ENCODE results near the gene MC2R. TPM values are rescaled to one million over a fixed set of nuclear protein-coding genes. Genes with fewer than 3 reads are reported as not detected.

MC2R gene
- polyA plus RNA-seq, 1 donor from 2014 or later = not detected

DNA sequence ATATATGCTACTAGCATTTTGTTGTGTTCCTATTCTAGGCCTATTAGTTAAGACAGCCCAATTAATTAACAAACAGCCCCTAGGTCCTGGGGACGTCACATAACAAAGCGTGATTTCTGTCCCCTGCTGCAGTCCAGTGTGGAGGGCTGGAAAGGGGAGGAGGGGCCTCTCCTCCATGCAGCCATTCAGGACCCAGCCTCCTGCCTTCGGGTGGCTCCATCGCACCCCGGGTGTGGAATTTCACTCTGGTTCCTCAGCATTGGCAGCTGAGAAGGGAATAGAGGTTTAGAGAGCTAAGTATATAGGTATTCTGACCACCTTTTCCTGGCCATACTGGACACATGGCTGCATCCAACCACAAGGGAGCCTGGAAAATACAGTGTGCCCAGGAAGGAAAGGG, 42.4 kb downstream of the MC2R start:
- Histone ChIP-seq H2AFZ (ENCODE audit: low read depth, low read length) (no peak overlapping the region), H3K4me2 (ENCODE audit: low read length) (no peak overlapping the region), H3K27ac (ENCODE audit: low read length) (no peak overlapping the region), H3K79me2 (replicated peaks; ENCODE audit: insufficient read depth, low read length) (no peaks in the 10 kb centered on the region), H3K9me3 (ENCODE audit: low read length) (no peaks in the 10 kb centered on the region), H4K20me1 (ENCODE audit: insufficient read depth) (no peaks in the 10 kb centered on the region), H3F3A (ENCODE audit: insufficient read depth, low read length, poor library complexity, severe bottlenecking) (no peaks in the 10 kb centered on the region), H3K27me3 (ENCODE audit: insufficient read depth, low read depth, low read length) (peaks cover 24% of the 10 kb centered on the region), H3K9me2 (ENCODE audit: insufficient read depth, low read length) (no peaks in the 10 kb centered on the region), H3K4me3 (ENCODE audit: low read length) (no peak overlapping the region), H3K9ac (ENCODE audit: low read length) (no peak overlapping the region), H3K36me3 (ENCODE audit: insufficient read depth, low read length) (no peaks in the 10 kb centered on the region)
- TF ChIP-seq SMC3 (conservative IDR thresholded peaks at IDR 0.05; ENCODE audit: poor library complexity) = no peak
- no peak for TF ChIP-seq POLR2AphosphoS5 (IDR thresholded peaks at IDR 0.05)
- no peak for TF ChIP-seq EZH2 (IDR thresholded peaks at IDR 0.05; ENCODE audit: borderline replicate concordance, insufficient read depth, low read length, poor library complexity, severe bottlenecking)
- TF ChIP-seq TAF1 (IDR thresholded peaks at IDR 0.05; ENCODE audit: low read depth) = no peak
- TF ChIP-seq, protein P1, sequence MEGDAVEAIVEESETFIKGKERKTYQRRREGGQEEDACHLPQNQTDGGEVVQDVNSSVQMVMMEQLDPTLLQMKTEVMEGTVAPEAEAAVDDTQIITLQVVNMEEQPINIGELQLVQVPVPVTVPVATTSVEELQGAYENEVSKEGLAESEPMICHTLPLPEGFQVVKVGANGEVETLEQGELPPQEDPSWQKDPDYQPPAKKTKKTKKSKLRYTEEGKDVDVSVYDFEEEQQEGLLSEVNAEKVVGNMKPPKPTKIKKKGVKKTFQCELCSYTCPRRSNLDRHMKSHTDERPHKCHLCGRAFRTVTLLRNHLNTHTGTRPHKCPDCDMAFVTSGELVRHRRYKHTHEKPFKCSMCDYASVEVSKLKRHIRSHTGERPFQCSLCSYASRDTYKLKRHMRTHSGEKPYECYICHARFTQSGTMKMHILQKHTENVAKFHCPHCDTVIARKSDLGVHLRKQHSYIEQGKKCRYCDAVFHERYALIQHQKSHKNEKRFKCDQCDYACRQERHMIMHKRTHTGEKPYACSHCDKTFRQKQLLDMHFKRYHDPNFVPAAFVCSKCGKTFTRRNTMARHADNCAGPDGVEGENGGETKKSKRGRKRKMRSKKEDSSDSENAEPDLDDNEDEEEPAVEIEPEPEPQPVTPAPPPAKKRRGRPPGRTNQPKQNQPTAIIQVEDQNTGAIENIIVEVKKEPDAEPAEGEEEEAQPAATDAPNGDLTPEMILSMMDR (IDR thresholded peaks at IDR 0.05; ENCODE audit: poor library complexity, severe bottlenecking) = no peak
- TF ChIP-seq, protein P2, sequence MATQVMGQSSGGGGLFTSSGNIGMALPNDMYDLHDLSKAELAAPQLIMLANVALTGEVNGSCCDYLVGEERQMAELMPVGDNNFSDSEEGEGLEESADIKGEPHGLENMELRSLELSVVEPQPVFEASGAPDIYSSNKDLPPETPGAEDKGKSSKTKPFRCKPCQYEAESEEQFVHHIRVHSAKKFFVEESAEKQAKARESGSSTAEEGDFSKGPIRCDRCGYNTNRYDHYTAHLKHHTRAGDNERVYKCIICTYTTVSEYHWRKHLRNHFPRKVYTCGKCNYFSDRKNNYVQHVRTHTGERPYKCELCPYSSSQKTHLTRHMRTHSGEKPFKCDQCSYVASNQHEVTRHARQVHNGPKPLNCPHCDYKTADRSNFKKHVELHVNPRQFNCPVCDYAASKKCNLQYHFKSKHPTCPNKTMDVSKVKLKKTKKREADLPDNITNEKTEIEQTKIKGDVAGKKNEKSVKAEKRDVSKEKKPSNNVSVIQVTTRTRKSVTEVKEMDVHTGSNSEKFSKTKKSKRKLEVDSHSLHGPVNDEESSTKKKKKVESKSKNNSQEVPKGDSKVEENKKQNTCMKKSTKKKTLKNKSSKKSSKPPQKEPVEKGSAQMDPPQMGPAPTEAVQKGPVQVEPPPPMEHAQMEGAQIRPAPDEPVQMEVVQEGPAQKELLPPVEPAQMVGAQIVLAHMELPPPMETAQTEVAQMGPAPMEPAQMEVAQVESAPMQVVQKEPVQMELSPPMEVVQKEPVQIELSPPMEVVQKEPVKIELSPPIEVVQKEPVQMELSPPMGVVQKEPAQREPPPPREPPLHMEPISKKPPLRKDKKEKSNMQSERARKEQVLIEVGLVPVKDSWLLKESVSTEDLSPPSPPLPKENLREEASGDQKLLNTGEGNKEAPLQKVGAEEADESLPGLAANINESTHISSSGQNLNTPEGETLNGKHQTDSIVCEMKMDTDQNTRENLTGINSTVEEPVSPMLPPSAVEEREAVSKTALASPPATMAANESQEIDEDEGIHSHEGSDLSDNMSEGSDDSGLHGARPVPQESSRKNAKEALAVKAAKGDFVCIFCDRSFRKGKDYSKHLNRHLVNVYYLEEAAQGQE (IDR thresholded peaks at IDR 0.05; ENCODE audit: borderline replicate concordance) = no peak
- TF ChIP-seq EP300 (conservative IDR thresholded peaks at IDR 0.05; ENCODE audit: poor library complexity, severe bottlenecking) = no peak
- TF ChIP-seq RAD21 (conservative IDR thresholded peaks at IDR 0.05) = no peak
- no peak for TF ChIP-seq MXI1 (conservative IDR thresholded peaks at IDR 0.05; ENCODE audit: poor library complexity, severe bottlenecking)

DNA sequence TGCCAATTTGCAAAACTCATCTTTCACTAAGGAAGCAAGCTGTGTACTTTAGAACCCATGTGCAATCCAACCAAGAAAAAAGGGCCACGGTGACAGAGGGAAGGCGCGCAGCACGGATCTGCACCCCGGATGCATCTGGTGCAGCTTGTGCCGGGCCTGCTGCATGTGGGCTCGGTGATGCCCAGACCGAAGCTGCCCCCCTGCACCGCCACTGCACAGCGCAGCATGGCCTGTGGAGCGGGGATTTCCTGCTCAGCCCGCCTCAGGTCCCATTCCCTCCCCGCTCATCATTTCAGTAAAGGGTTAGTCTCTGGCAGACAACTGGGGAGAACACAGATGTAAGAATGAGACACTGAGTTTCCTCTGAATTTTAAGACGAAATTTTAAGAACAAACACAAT, 43.0 kb downstream of the MC2R start:
- Histone ChIP-seq H4K20me1 (ENCODE audit: insufficient read depth) (no peaks in the 10 kb centered on the region), H2AFZ (ENCODE audit: low read depth, low read length) (no peak overlapping the region), H3K4me3 (ENCODE audit: low read length) (no peak overlapping the region), H3K4me2 (ENCODE audit: low read length) (no peak overlapping the region), H3K9me2 (ENCODE audit: insufficient read depth, low read length) (no peaks in the 10 kb centered on the region), H3K27me3 (ENCODE audit: insufficient read depth, low read depth, low read length) (peaks cover 29% of the 10 kb centered on the region), H3K36me3 (ENCODE audit: insufficient read depth, low read length) (no peaks in the 10 kb centered on the region), H3K9ac (ENCODE audit: low read length) (no peak overlapping the region), H3F3A (ENCODE audit: insufficient read depth, low read length, poor library complexity, severe bottlenecking) (no peaks in the 10 kb centered on the region), H3K79me2 (replicated peaks; ENCODE audit: insufficient read depth, low read length) (no peaks in the 10 kb centered on the region), H3K9me3 (ENCODE audit: low read length) (no peaks in the 10 kb centered on the region), H3K27ac (ENCODE audit: low read length) (no peak overlapping the region)
- TF ChIP-seq RAD21 (conservative IDR thresholded peaks at IDR 0.05) = no peak
- no peak for TF ChIP-seq POLR2AphosphoS5 (IDR thresholded peaks at IDR 0.05)
- no peak for TF ChIP-seq MXI1 (conservative IDR thresholded peaks at IDR 0.05; ENCODE audit: poor library complexity, severe bottlenecking)
- TF ChIP-seq, protein P1 (IDR thresholded peaks at IDR 0.05; ENCODE audit: poor library complexity, severe bottlenecking) = no peak
- no peak for TF ChIP-seq EZH2 (IDR thresholded peaks at IDR 0.05; ENCODE audit: borderline replicate concordance, insufficient read depth, low read length, poor library complexity, severe bottlenecking)
- TF ChIP-seq, protein P2 (IDR thresholded peaks at IDR 0.05; ENCODE audit: borderline replicate concordance) = no peak
- no peak for TF ChIP-seq SMC3 (conservative IDR thresholded peaks at IDR 0.05; ENCODE audit: poor library complexity)
- no peak for TF ChIP-seq TAF1 (IDR thresholded peaks at IDR 0.05; ENCODE audit: low read depth)
- no peak for TF ChIP-seq EP300 (conservative IDR thresholded peaks at IDR 0.05; ENCODE audit: poor library complexity, severe bottlenecking)
